ENCODE data around the gene RBPJL.
A peak's percentile ranks its signal among the peaks of the same experiment; 100 is the strongest.
"Not testable (repeated sequence)": the region's sequence is repeated elsewhere in the genome, so short reads cannot be mapped to it uniquely, and the experiment has no call there.

RBPJL gene

DNA sequence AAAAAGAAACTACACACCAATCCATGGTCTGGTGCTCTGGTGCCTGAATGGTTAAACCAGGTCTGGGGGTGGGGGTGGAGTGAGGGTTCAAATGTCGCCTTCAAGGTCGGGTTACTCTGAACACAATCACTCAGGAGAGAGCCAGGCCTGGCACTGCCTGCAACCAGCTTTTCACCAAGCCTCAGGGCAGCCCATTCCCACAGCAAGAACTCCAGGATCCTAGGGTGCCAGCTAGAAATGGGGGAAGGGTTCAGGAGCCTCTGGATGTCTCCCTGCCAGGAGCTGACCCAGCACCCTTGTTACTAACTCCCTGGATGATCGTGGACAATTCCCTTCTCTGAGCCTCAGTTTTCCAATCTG, 34.9 kb downstream of the RBPJL start:
- DNase-seq (ENCODE audit: low read depth in 1 of 2, low spot score in 1 of 2) = no peak

DNA sequence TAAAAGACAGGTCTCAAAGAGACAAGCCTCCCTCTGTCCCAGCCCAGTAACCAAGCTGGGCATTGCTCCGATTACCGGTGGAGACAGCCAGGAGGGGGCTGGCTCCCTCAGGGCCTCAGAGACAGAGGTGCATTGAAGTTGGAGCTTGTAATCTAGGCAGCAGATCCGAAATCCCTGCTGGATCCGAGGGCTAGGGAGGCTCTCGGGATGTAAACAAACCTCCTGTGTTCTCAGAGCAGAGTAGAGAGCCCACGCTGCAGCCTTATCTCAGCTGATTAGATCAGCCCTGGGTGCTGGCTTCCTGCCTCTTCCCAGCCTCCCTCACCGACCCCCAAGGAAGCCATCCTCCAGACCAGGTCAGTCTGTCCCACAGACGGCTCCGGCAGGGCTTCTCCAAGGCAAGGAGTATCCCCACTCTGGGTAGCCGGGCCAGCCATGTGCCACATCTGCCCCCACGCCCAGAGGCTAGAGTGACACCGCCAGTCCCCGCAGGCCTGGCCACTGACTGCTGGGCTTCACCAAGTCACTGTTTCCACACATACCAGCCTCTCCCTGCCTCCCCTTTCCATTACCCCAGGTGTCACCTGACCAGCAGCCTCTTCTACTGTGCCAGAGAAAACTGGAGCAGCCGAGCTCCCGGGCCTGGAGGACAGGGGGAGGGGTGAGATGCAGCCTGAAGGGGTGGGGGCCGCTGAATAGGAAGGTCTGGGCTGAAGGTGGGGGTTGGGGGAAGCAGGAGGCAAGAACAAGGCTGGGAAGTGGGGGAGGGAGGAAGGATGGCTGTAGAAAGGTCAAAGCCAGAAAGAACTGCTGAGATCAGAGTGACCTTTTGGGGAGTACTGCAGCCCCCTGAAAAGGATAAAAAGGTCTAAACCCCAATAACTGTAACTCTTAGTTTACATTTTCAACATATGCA, 35.6 kb downstream of the RBPJL start:
- DNase-seq (ENCODE audit: low read depth in 1 of 2, low spot score in 1 of 2) = no peak

DNA sequence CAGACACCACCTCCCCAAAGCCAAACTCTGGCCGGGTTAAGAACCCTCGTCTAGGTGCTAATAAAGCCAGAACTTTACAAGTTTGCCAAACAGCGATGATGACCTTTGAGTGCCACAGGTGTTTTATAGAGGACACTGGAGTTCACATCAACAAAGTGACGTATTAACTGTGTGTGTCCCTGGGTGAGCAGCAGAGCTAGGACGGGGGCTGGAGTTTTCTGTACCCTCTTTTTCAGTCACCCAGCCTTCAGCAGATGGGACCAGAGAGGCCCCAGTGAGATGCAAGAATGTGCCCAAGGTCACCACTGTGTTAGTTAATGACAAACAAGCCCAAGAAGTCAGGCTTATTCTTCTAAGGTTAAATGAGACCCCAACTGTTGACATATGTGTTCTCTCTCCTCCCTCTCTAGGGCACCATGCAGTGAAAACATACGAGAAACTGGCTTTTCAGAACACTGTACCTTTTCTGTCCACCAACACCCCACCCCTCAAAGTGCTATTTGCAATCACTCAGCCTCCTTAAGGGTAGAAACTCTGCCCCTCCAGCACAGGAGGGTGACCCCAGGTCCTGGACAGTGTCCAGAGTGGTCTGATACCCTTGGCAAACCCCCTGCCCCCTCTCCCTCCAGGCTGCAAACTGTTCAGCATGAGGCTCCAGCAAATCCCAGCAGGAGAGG, 36.4 kb downstream of the RBPJL start:
- DNase-seq (ENCODE audit: low read depth in 1 of 2, low spot score in 1 of 2) = no peak

DNA sequence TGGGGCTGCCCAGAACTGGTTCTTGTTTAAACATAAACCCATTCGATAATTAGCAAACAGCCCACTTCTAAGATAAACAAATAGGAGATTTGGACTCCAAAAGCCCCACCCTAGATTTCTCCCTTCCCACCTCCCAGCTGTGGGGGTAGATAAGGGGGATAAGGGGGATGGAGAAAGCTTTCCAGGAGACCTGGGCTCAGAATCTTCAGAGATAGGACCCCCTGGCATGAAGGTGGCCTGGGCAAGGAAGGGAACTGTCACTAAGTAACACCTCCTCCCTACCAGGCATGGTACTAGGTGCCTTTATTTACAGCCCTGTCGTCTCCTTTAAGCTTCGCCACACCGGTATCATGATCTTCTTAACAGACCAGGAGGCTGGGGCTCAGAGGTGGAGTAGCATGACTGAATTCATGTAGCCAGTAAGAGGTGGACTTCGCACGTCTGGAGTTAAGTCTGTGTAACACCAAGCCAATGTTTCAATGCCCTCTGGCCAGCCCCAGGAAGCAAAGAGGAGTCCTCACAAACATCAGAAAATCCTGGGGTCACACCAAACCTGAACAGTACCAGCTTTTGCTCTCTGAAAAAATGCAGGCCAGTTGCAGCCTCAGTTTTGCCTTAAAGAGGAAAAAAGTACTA, 37.0 kb downstream of the RBPJL start:
- no peak for DNase-seq (ENCODE audit: low read depth in 1 of 2, low spot score in 1 of 2)

DNA sequence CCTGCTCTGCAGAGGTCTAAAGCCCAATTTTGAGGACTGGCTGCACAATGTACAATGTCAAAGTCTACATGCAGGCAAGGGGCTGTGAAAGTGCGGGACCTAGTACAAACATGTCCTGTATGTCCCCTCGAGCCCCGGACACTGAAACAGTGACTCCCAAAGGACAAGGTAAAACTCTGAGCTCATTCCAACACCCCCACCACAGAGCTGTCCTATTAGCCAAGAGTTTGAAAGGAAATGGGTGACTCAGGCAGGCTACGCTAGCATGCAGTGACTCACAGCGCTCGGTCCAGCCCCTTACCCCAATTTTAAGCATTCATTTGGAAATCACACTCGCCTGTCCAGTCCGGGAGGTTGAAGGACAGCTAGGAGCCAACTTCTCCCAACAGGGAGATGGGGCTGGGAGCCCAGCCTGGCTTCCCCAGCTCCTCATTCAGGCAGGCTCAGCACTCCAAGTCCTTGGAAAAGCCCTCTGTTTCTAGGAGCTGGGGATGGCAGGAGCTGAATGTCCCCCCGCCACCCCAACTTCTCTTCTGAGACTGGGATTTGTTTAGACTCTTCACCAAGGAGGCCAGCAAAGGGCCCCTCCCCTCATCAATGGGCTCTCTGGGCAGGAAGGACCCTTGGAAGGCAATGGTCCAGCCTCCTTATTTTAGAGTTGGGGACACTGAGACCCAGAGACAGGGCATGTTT, 37.7 kb downstream of the RBPJL start:
- DNase-seq (ENCODE audit: low read depth in 1 of 2, low spot score in 1 of 2) = no peak

DNA sequence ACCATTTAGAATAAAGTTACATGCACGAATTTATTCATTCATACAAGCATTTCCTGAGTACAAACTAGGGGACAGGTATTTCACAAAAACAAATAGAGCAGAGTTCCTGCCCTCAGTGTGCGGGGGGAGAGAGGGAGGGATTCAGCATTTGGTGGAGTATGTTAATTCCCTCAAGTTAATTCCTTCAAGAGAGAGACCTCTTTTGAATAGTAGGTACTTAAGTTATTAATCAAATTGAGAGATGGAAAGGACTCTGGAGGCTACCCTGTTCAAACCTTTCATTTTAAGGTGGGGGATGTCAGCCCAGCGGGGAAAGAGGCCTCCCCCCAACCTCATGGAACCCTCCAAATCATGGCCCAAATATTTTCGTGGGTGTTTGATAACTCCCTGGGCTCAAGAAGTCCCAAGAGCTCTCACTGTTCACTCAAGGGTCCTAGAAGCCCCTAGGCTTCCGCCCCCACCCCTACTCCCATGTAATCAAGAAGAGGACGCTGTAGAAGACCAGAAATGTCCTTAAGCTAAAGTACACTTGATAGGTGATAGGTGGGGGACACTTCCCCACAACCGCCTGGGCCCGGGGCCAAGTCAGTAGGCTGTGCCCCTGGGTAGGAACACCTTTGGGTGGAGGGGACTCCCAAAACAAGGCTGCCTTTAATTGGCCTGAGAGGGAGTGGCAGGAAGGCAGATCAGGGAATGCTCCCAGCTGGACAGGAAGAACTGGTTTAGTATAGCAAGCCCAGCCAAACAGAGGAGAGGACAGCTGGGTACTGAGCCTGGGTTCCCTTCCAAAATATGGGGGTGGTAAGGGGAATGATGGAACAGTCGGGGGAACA, 38.7 kb downstream of the RBPJL start:
- no peak for DNase-seq (ENCODE audit: low read depth in 1 of 2, low spot score in 1 of 2)

DNA sequence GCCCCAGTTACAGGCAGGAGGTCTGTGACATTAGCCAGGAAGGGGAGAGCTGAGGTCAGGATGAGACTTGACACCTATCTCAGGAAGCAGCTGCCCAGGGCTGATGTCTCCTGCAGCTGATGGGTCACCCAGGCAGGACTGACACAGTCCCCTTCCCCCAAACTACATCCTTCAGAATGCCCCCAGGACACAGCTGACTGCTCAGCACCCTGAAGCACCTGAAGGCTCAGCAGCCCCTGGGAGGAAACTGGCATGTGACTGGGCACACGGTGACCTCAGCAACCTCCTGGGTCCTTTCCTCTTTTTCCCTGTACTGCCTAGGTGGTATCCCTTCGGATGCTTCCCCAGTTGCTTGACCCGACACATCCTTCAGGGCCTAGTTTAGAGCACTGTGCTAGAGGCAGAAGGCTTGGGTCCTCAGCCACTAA, 39.7 kb downstream of the RBPJL start:
- DNase-seq (ENCODE audit: low read depth in 1 of 2, low spot score in 1 of 2) = no peak

DNA sequence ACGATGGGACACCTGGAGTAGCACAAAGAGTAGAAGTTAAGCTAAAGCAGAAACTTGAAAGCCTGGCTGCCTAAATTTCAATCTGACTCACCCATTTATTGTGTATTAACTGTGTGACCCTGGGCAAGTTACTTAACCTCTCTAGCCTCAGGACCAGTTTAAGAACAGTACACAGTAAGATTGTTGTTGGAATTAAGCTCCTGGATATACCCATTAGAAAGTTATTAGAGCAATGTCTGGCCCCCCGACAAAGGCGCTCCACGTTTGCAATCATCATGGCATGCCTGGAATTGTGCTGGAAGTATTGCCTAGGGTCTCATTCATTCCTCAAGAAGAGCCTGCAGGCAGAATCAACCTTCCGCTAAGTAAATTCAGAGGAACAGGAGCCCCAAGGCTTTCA, 40.2 kb downstream of the RBPJL start:
- DNase-seq (ENCODE audit: low read depth in 1 of 2, low spot score in 1 of 2) = no peak

DNA sequence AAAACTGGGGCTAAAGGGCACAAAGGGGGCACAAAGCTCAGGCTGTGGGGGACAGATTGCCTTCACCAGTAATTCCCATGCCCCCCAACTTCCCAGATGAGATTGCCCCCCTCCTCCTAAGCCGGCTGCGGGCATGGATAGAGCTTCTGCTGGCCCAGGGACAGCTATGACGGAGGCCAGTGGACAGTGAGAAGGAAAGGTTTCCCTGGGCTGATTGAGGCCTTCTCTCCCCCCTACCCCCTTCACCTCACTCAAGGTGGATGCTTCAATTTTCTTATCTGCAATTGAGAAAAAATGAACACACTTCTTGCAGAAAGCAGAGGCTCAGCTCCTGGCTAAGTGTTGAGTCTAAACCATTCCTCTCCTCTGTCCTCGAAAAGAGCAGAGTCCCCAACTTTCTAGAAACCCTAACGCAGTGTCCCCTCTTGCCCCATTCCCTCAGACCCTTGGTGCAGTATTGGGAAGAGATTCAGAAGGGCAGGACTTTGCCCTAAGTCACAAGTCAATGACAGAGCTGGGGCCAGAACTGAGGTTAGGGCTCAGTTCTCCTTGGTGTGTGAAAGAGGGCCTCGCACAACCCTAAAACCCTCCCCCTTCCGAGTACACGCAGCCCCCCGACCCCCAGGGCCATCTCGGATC, 40.8 kb downstream of the RBPJL start:
- DNase-seq (ENCODE audit: low read depth in 1 of 2, low spot score in 1 of 2) = no peak

DNA sequence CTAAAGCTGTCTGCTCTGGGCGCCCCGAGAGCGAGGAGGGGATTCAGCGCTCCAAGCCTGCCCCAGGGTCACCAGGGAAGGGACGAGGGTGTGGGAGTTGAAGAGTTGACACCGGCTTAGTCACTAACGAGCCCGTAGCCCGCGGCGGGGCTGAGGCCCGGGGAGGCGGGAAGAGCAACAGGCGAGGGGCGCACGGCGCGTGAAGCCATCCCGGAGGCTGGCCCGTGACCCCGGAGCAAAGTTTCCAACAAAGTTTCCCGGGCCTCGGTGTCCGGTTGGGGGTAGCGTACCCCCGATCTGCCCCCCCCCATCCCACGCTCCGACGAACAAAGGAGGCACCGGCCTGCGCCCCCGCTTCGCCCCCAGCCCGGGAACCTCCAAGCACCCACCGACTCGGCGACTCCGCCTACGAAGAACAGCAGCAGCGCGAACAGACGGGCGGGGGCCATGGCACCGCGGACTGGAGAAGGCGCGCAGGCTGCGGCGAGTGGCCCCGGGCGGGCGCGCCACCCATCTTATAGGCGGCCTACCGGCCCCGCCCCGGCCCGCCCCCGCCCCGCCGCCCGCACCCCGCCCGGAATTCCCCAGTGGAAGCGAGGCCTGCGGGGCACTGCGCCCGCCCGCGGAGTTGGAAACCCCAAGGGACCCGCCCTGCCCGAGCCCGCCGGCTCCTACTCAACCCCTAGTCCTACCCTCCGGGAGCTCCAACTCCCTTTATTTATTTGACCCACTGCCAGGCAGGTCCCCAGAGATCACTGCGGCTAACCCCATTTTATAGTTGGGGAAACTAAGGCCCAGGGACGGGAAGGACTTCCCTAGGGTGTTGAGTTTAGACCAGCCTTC, 41.5 kb downstream of the RBPJL start, which contains the start of gene SDC4:
Gene SDC4 (minus strand): TSS at position 489 of the 843 bp plus-strand sequence. CDS start 40 bp downstream, at position 449.
- peak; percentile 42 to 52 for DNase-seq (ENCODE audit: low read depth in 1 of 2, low spot score in 1 of 2)

DNA sequence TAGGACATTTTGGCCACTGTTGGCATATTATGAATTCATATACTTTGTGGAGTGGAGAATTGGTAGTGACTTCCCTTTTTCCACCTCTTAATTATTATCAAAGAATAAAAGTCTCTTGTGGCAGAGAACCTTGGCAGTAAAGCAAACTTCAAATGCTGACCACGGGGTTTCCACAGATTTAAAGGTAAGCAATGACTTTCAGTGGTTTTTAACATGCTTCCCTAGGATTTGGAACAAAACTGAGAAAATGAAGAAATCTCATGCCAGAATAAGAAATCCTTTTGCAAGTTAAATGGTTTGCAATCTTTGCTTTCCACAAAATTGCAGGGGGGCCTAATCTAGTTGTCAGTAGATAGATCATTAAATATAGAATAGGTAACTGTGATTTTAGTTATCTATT, 43.6 kb downstream of the RBPJL start:
- DNase-seq (ENCODE audit: low read depth in 1 of 2, low spot score in 1 of 2) = no peak

DNA sequence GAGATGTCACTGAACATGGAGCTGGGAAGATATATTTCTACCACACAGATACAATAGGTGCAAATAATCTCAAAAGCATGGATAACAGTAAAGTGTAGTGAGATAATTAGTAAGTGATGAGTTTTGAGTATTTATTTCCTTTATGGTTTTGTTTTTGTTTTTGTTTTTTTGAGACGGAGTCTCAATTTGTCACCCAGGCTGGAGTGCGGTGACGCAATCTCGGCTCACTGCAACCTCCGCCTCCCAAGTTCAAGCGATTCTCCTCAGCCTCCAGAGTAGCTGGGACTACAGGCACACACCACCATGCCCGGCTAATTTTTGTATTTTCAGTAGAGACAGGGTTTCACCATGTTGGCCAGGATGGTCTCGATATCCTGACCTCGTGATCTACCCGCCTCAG, 44.2 kb downstream of the RBPJL start:
- DNase-seq (ENCODE audit: low read depth in 1 of 2, low spot score in 1 of 2) = not testable (repeated sequence)

DNA sequence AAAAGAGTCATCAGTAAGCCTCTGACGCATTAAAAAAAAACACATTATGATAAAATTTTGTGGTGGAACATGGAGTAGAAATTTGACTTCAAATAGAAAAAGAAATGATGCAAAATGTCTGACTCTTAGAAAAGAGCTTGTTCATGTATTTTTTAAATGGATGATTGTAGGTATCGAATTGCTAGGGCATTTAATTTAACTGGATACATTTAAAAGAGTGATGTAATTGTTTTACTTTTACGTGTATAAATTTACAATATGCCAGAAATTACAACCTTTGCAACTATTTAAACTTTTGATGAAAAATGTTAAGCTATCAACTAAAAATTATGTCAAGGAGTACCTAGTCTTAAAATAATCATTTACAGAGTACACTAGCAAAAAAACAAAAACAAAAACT, 46.1 kb downstream of the RBPJL start:
- DNase-seq (ENCODE audit: low read depth in 1 of 2, low spot score in 1 of 2) = no peak

DNA sequence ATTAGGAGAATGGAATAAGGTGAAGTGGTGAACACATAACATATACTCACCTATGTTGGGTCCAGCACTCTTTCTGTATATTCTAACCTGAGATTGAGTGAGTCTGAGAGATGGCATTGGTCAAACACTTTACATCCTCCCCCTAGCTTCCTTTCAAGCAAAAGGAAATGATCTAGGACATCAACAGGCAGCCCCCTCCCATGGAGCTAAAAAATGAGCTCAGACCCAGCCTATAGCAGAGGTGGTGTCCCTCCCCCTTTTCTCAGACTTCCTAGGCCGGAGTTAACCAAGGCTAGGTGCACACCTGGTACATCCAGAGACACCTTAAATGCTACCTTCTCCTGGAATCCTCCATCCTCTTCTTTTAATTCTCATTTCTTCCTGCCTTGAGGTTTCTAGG, 47.1 kb downstream of the RBPJL start:
- no peak for DNase-seq (ENCODE audit: low read depth in 1 of 2, low spot score in 1 of 2)

DNA sequence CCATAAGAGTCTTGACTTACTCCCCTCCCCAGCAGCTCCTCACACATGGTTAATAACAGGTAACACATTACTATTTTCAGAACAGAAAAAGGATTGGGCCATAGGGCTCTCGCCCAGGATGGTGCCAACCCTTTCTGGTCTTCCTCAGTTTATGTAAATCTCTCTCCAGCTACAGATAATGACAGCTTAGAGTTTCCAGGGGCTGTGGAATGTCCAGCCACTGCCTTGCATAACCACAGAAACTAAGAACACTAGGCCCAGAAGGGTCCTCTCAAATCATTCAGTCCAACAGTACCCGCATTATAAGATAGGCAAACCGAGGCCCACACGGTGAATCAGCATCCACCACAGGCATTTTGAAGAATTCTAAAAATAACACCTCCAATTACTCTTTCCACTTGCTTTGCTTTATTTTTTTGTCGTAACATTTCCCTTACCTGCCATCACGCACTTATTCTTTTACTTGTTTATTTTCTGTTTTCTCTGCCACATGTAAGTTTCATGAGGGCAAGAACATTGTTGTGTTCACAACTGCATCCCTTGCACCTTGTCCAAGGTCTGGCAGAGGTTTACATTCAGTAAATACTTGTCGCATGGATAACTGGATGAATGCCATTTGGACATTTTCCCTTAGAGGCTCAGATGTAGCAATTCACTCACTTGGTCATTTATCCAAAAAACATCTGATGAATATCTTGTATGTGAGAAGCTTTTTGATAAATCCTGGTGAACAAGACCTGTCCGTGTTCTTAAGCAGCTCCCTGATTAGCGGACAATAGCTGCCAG, 48.0 kb downstream of the RBPJL start:
- DNase-seq (ENCODE audit: low read depth in 1 of 2, low spot score in 1 of 2) = no peak

DNA sequence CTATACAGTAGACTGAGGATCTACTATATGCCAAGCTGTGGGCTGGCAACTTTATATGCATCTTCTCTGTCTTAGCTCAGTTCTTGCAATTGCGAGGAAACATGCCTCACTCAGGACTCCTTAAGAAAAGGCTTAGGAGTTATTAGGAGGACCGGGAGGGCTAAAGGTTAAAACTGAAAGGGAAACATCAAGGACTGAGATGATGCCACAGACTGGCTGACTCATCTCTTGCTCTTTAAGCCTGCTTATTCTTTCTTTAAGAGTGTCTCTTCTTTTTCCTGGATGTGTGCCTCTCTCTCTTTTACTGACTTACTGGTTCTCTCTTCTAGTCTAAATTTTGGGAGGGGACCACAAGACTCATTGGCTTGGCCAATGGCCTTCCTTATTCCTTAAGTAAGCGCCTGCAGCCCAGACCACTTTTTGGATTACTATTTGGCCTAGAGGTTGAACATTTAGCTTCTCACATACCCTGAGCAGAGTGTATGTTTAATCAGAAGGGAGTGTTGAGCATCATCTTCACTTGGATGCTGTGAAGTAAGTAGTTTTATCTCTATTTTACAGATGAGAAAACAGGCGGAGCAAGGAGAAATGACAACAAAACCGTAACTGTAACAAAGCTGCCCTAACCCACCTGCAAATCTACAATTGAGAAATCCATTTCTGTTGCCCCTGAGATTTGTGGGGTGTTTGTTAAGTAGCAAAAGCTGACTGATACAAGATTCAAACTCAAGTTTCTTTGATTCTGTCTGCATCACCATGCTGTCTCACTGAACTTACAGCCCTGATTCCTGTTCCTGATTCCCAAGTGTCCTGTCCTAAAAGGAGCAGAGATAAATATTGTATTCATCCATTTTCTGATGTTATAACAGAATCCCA, 48.8 kb downstream of the RBPJL start:
- no peak for DNase-seq (ENCODE audit: low read depth in 1 of 2, low spot score in 1 of 2)

DNA sequence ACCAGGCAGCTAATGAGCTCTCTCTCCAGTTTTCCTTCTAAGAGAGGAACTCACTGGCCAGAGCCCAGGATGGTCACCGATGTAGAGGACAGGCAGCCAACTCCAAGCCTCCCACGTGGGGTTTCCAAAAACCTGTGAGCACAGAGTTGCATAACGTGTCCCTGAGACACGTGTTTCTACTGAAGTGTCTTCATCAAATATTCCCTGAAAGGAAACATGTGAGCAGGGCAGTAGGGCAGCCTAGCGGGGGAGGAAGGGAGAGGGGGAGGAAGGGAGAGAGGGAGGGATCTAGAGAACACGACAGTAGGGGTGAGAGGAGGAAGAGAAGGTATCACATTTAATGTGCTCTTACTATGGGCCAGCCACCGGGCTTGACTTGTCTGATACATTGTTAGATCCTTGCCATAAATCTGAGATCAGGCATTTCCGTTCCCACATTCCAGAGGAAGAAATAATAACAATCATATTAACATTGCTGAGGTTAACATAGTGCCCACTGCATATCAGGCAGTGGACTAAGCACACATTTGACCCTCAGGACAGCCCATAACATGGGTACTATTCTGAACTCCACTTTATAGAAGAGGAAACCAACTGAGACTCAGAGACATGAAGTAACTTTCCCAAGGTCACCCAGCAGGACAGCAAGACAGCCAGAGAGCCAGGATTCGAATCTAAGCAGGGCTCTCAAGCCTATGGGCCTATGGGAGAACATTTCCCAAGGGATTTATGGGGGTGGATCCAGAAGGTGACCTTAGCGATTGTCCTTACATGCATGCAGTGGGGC, 51.8 kb downstream of the RBPJL start:
- DNase-seq (ENCODE audit: low read depth in 1 of 2, low spot score in 1 of 2) = no peak
